ENCODE measurements around the gene MMP1.

DNA sequence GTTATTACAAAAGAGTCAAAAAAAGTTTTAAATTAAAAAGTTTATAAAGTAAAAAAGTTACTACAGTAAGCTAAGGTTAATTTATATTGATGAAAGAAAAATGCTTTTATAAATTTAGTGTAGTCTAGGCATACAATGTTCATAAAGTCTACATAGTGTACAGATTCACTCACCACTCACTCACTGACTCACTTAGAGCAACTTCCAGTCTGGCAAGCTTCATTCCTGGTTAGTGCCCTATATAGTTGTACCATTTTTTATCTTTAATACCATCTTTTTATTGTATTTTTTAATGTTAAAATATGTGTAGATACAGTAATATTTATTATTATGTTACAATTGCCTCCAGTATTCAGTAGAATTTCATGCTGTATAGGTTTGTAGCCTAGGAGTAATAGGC is 14.9 kb downstream of the MMP1 start:
- TF ChIP-seq SIN3A (IDR thresholded peaks at IDR 0.05; ENCODE audit: borderline replicate concordance, insufficient read depth, low read depth, low read length): no peak
- TF ChIP-seq, protein P1, sequence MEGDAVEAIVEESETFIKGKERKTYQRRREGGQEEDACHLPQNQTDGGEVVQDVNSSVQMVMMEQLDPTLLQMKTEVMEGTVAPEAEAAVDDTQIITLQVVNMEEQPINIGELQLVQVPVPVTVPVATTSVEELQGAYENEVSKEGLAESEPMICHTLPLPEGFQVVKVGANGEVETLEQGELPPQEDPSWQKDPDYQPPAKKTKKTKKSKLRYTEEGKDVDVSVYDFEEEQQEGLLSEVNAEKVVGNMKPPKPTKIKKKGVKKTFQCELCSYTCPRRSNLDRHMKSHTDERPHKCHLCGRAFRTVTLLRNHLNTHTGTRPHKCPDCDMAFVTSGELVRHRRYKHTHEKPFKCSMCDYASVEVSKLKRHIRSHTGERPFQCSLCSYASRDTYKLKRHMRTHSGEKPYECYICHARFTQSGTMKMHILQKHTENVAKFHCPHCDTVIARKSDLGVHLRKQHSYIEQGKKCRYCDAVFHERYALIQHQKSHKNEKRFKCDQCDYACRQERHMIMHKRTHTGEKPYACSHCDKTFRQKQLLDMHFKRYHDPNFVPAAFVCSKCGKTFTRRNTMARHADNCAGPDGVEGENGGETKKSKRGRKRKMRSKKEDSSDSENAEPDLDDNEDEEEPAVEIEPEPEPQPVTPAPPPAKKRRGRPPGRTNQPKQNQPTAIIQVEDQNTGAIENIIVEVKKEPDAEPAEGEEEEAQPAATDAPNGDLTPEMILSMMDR (IDR thresholded peaks at IDR 0.05): no peak

Measured in Panc1 (cell line).